Glomerular visceral epithelial cell (primary cell): Measurements from ENCODE around the gene REX1BD.

Experiments
- DNase-seq: peaks from one replicate; pipeline ENCODE4 v3.0.0-alpha.2; 2016; ENCODE audit errors: extremely low spot score

REX1BD gene

GRCh38 chr19:18613589-18614234, 25.1 kb downstream of the REX1BD start:
- no peak for DNase-seq

- no peak for DNase-seq
These were observed 27.4 kb downstream of the REX1BD start for GRCh38 chr19:18616023-18616422.

DNA sequence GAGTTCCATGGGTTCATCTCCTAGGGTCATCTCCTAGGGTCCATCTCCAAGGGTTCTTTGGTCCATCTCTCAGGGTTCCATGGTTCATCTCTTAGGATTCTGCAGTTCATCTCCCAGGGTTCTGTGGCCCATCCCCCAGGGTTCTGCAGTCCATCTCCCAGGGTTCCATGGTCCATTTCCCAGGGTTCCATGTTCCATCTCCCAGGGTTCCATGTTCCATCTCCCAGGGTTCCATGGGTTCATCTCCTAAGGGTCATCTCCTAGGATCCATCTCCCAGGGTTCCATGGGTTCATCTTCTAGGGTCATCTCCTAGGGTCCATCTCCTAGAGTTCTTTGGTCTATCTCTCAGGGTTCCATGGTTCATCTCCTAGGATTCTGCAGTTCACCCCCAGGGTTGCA, 29.0 kb downstream of the REX1BD start:
- DNase-seq = no peak

GRCh38 chr19:18618236-18618635, 29.6 kb downstream of the REX1BD start:
- no peak for DNase-seq

GRCh38 chr19:18620311-18620710, 31.7 kb downstream of the REX1BD start:
- DNase-seq = no peak

- DNase-seq = no peak
These were observed 32.3 kb downstream of the REX1BD start for GRCh38 chr19:18620902-18621301.

DNA sequence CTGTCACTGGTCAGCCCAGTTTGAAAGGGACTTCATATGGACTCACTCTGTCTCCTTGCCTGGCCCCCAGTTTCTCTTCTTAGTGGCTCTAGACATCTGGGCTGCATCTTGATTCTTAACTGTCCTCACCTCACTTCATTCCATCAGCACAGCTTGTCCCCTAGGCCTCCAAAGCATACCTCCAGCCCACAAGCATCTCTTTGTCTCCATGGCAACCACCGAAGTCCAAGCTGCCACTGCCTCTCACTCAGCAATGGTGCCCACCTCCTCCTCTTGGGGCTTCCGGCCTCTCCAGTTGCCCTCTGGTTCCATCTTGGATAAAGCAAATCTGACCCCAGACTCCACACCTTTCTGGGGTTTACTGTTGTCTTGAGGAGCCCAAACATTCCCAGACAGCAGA, 38.3 kb downstream of the REX1BD start:
- DNase-seq = no peak

- no peak for DNase-seq
These were observed 40.8 kb downstream of the REX1BD start for GRCh38 chr19:18629166-18630088.

DNA sequence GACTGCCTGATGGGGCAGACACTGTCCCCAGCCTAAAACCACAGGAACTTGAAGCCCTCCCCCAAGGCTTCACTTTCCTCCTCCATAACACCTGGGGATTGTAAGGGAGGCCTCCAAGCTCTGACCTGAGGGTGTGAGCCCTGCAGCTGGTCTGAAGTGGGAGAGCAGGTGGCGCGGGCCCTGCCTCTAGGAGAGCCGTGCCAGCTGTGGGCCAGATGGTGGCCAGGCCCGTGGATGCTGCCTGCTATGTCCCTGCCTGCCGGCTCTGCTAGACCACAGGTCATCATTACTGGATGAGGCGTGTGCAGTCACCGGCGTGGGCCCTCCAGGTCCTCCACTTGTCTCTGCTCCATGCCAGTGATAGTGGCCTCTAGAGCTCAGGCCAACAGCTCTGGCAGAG, 44.7 kb downstream of the REX1BD start:
- DNase-seq = no peak

DNA sequence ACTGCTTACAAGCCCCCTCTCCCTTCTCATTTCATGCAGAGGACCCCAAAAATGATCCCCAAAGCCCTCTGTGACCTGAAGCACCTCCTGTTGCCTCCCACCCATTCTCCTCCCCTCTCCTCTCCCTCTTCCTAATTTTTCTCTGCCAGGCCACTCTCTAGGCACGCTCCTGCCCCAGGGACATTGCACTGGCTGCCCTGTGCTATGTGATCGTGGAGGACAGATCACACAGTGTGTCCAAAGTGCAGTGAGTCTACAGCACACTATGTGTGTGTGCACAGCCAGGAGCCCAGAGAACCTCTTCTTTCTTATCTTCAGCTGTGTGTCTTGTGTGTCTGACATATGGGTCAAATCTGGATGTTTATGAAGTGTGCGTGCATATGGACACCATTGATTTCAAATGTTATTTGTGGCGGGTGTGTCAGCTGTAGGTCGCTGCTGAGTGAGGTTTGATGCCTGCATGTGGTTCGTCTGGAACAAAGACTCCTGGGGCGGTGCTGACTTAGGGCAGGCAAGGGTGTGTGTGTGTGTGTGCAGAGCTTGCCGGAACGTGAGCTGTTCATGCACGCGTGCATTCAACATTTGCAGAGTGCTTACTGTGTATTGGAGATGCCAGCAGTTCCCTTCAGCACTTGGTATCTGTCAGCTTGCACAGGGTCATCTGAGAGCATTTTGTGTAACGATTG, 46.2 kb downstream of the REX1BD start:
- DNase-seq = no peak

GRCh38 chr19:18635831-18636182, 47.2 kb downstream of the REX1BD start:
- DNase-seq = no peak

GRCh38 chr19:18636183-18636968, 47.8 kb downstream of the REX1BD start:
- peak; percentile 98 for DNase-seq

DNA sequence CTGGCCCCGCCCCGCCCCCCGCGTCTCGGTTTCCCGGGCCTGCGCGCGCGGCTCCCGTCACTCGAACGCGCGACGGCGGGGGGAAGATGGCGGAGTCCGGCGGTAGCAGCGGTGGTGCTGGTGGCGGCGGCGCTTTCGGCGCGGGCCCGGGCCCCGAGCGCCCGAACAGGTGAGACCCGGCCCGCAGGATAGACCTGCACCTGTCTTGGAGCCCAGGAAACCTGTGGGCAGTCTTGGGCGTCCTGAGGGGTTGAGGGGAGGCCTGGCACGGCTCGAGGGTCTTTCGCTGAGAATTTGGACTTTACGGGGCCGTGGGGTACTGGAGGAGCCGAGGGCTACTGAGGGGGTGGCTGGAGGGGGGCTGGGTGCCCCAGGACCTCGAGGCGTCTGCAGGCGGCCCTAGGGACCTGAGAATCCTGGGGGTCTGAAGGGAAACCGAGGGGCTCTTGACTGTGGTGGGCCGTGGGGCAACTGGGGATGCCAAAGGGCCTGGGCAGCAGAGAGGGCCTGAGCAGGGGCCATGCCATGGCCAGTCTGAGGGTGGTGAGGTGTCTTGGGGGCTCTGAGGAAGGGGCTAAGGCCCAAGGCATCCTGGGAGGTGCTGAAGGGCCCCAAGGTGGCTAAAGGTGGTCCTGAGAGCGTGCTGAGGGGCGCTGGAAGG, 48.5 kb downstream of the REX1BD start, which contains the start of gene KLHL26:
Gene KLHL26 (plus strand): TSS at position 60 of the 661 bp plus-strand sequence. CDS start 27 bp downstream, at position 87.
- DNase-seq = no peak

- DNase-seq = peak; percentile 32
These were observed 49.4 kb downstream of the REX1BD start for GRCh38 chr19:18637673-18638630.

- DNase-seq = no peak
These were observed 51.2 kb downstream of the REX1BD start for GRCh38 chr19:18639706-18640243.
